ENCODE data around the gene FAM76A.
"Not testable (repeated sequence)": the region's sequence is repeated elsewhere in the genome, so short reads cannot be mapped to it uniquely, and the experiment has no call there.

Gene FAM76A

GRCh38 chr1:27789540-27790041, 63.8 kb downstream of the FAM76A start:
- TF ChIP-seq ISL1 (CRISPR knock-in tag; IDR thresholded peaks at IDR 0.05): no peak
- no peak for TF ChIP-seq ZNF8 (CRISPR knock-in tag; IDR thresholded peaks at IDR 0.05)
- TF ChIP-seq TCF4 (CRISPR knock-in tag; IDR thresholded peaks at IDR 0.05; ENCODE audit: borderline replicate concordance): no peak
- no peak for TF ChIP-seq RARB (CRISPR knock-in tag; IDR thresholded peaks at IDR 0.05)
- no peak for TF ChIP-seq OSR1 (CRISPR knock-in tag; IDR thresholded peaks at IDR 0.05)
- TF ChIP-seq ZFP3 (CRISPR knock-in tag; IDR thresholded peaks at IDR 0.05): no peak
- no peak for TF ChIP-seq ESRRG (CRISPR knock-in tag; IDR thresholded peaks at IDR 0.05)
- TF ChIP-seq GLIS3 (CRISPR knock-in tag; IDR thresholded peaks at IDR 0.05): no peak
- TF ChIP-seq ZNF70 (CRISPR knock-in tag; IDR thresholded peaks at IDR 0.05): no peak
- TF ChIP-seq ZC3H10 (CRISPR knock-in tag; IDR thresholded peaks at IDR 0.05): no peak
- no peak for TF ChIP-seq TOX (CRISPR knock-in tag; IDR thresholded peaks at IDR 0.05; ENCODE audit: borderline replicate concordance)
- TF ChIP-seq ARNTL (CRISPR knock-in tag; IDR thresholded peaks at IDR 0.05; ENCODE audit: borderline replicate concordance, low read depth): no peak
- no peak for TF ChIP-seq POU6F1 (CRISPR knock-in tag; IDR thresholded peaks at IDR 0.05; ENCODE audit: borderline replicate concordance, low read depth)
- TF ChIP-seq CREB5 (CRISPR knock-in tag; IDR thresholded peaks at IDR 0.05; ENCODE audit: low read depth): no peak
- no peak for TF ChIP-seq ZNF565 (CRISPR knock-in tag; conservative IDR thresholded peaks at IDR 0.05; ENCODE audit: low read depth)
- ATAC-seq: peak; percentile 84

- ATAC-seq: not testable (repeated sequence)
These were observed 64.5 kb downstream of the FAM76A start for GRCh38 chr1:27790270-27790669.

GRCh38 chr1:27795601-27796000, 69.8 kb downstream of the FAM76A start:
- no peak for TF ChIP-seq PATZ1 (CRISPR knock-in tag; IDR thresholded peaks at IDR 0.05; ENCODE audit: borderline replicate concordance)
- no peak for TF ChIP-seq CREB5 (CRISPR knock-in tag; IDR thresholded peaks at IDR 0.05; ENCODE audit: low read depth)
- no peak for TF ChIP-seq ARNTL (CRISPR knock-in tag; IDR thresholded peaks at IDR 0.05; ENCODE audit: borderline replicate concordance, low read depth)
- TF ChIP-seq TOX (CRISPR knock-in tag; IDR thresholded peaks at IDR 0.05; ENCODE audit: borderline replicate concordance): no peak
- TF ChIP-seq RARB (CRISPR knock-in tag; IDR thresholded peaks at IDR 0.05): no peak
- no peak for ATAC-seq

- TF ChIP-seq ESRRG (CRISPR knock-in tag; IDR thresholded peaks at IDR 0.05) (no peak), BACH2 (CRISPR knock-in tag; IDR thresholded peaks at IDR 0.05; ENCODE audit: borderline replicate concordance) (no peak), CREB5 (CRISPR knock-in tag; IDR thresholded peaks at IDR 0.05; ENCODE audit: low read depth) (no peak), ZC3H10 (CRISPR knock-in tag; IDR thresholded peaks at IDR 0.05) (no peak), ZNF565 (CRISPR knock-in tag; conservative IDR thresholded peaks at IDR 0.05; ENCODE audit: low read depth) (no peak), ARNTL (CRISPR knock-in tag; IDR thresholded peaks at IDR 0.05; ENCODE audit: borderline replicate concordance, low read depth) (no peak), SNAI2 (CRISPR knock-in tag; IDR thresholded peaks at IDR 0.05) (no peak), TCF4 (CRISPR knock-in tag; IDR thresholded peaks at IDR 0.05; ENCODE audit: borderline replicate concordance) (no peak), ISL1 (CRISPR knock-in tag; IDR thresholded peaks at IDR 0.05) (no peak), TSHZ2 (CRISPR knock-in tag; IDR thresholded peaks at IDR 0.05) (no peak)
- no peak for ATAC-seq
These were observed 79.0 kb downstream of the FAM76A start for GRCh38 chr1:27804791-27805190.
